Measurements from ENCODE around the gene SCN1B. TPM values are rescaled to one million over a fixed set of nuclear protein-coding genes. Genes with fewer than 3 reads are reported as not detected.

SCN1B gene
- total RNA-seq, 3 donors from 2014 or later (not counting 1 experiment from before 2014, with no cell fraction given) = 0.94 to 1.5 (median 1.1) TPM

- Histone ChIP-seq H3K4me1 (ENCODE audit: control insufficient read depth, insufficient read depth, low read length) (peaks cover 43% of the 10 kb centered on the region), H3K36me3 (ENCODE audit: control insufficient read depth, insufficient read depth, low read length) (no peaks in the 10 kb centered on the region), H3K27ac (ENCODE audit: low read length) (peak overlapping the region; percentile 65), H3K27me3 (ENCODE audit: control insufficient read depth, insufficient read depth, low read length) (peaks cover 6% of the 10 kb centered on the region), H3K9me3 (ENCODE audit: control insufficient read depth, insufficient read depth, low read length) (no peaks in the 10 kb centered on the region), H3K4me3 (ENCODE audit: low read length) (no peak overlapping the region)
- Mint-ChIP-seq H3K9me3 (no peaks in the 10 kb centered on the region), H3K4me3 (peak overlapping the region; percentile 77), H3K27ac (peak overlapping the region; percentile 82 to 84), H3K4me1 (peaks cover 17 to 18% of the 10 kb centered on the region in 2 donors), H3K36me3 (no peaks in the 10 kb centered on the region), H3K27me3 (ENCODE audit: low read depth in 2 of 2) (peaks cover 0 to 3% of the 10 kb centered on the region in 2 donors)
- no peak for DNase-seq
- no peak for ATAC-seq
- 74% methylated on average over 8 of the region's 8 CpGs for WGBS (ENCODE audit: insufficient coverage)
- intact Hi-C loops (cut with micrococcal nuclease) = no loop called here
- TF ChIP-seq CTCF (IDR thresholded peaks at IDR 0.05) = no peak
Observed at GRCh38 chr19:35086455-35086854, 56.2 kb downstream of the SCN1B start.

GRCh38 chr19:35087393-35087792 lies 57.1 kb downstream of the SCN1B start:
- Histone ChIP-seq H3K4me3 (ENCODE audit: low read length) (no peak overlapping the region), H3K4me1 (ENCODE audit: control insufficient read depth, insufficient read depth, low read length) (peaks cover 43% of the 10 kb centered on the region), H3K27me3 (ENCODE audit: control insufficient read depth, insufficient read depth, low read length) (peaks cover 6% of the 10 kb centered on the region), H3K27ac (ENCODE audit: low read length) (no peak overlapping the region), H3K36me3 (ENCODE audit: control insufficient read depth, insufficient read depth, low read length) (no peaks in the 10 kb centered on the region), H3K9me3 (ENCODE audit: control insufficient read depth, insufficient read depth, low read length) (no peaks in the 10 kb centered on the region)
- peaks cover 0 to 3% of the 10 kb centered on the region in 2 donors for H3K27me3 Mint-ChIP-seq (ENCODE audit: low read depth in 2 of 2)
- intact Hi-C loops (cut with micrococcal nuclease) = no loop called here
- DNase-seq (no peak), ATAC-seq (no peak)
- TF ChIP-seq CTCF (IDR thresholded peaks at IDR 0.05) = no peak
- H3K4me1 Mint-ChIP-seq = peaks cover 17 to 18% of the 10 kb centered on the region in 2 donors
- H3K4me3 Mint-ChIP-seq = no peak overlapping the region
- H3K27ac Mint-ChIP-seq = no peak overlapping the region
- no peaks in the 10 kb centered on the region for H3K36me3 Mint-ChIP-seq
- H3K9me3 Mint-ChIP-seq = no peaks in the 10 kb centered on the region

- intact Hi-C loops (cut with micrococcal nuclease) = no loop called here
- 70% methylated on average over 7 of the region's 8 CpGs for WGBS (ENCODE audit: insufficient coverage)
- Histone ChIP-seq H3K27me3 (ENCODE audit: control insufficient read depth, insufficient read depth, low read length) (peaks cover 6% of the 10 kb centered on the region), H3K27ac (ENCODE audit: low read length) (no peak overlapping the region), H3K9me3 (ENCODE audit: control insufficient read depth, insufficient read depth, low read length) (no peaks in the 10 kb centered on the region), H3K4me3 (ENCODE audit: low read length) (no peak overlapping the region), H3K4me1 (ENCODE audit: control insufficient read depth, insufficient read depth, low read length) (peaks cover 43% of the 10 kb centered on the region), H3K36me3 (ENCODE audit: control insufficient read depth, insufficient read depth, low read length) (no peaks in the 10 kb centered on the region)
- Mint-ChIP-seq H3K36me3 (no peaks in the 10 kb centered on the region), H3K27ac (no peak overlapping the region), H3K27me3 (ENCODE audit: low read depth in 2 of 2) (peaks cover 0 to 3% of the 10 kb centered on the region in 2 donors), H3K9me3 (no peaks in the 10 kb centered on the region), H3K4me1 (peaks cover 17 to 18% of the 10 kb centered on the region in 2 donors), H3K4me3 (no peak overlapping the region)
- TF ChIP-seq CTCF (IDR thresholded peaks at IDR 0.05) = no peak
- DNase-seq = no peak
- no peak for ATAC-seq
Observed at GRCh38 chr19:35088131-35088913, 58.1 kb downstream of the SCN1B start.

- H3K4me3 Mint-ChIP-seq = no peak overlapping the region
- no peaks in the 10 kb centered on the region for H3K36me3 ChIP-seq (ENCODE audit: control insufficient read depth, insufficient read depth, low read length)
- H3K27me3 ChIP-seq (ENCODE audit: control insufficient read depth, insufficient read depth, low read length) = peaks cover 6% of the 10 kb centered on the region
- H3K9me3 Mint-ChIP-seq = no peaks in the 10 kb centered on the region
- peaks cover 17 to 18% of the 10 kb centered on the region in 2 donors for H3K4me1 Mint-ChIP-seq
- no peaks in the 10 kb centered on the region for H3K9me3 ChIP-seq (ENCODE audit: control insufficient read depth, insufficient read depth, low read length)
- H3K36me3 Mint-ChIP-seq = no peaks in the 10 kb centered on the region
- H3K4me1 ChIP-seq (ENCODE audit: control insufficient read depth, insufficient read depth, low read length) = peaks cover 33% of the 10 kb centered on the region
- peaks cover 0 to 3% of the 10 kb centered on the region in 2 donors for H3K27me3 Mint-ChIP-seq (ENCODE audit: low read depth in 2 of 2)
- 96% methylated on average over 7 of the region's 8 CpGs for WGBS (ENCODE audit: insufficient coverage)
- no peak overlapping the region for H3K27ac ChIP-seq (ENCODE audit: low read length)
- H3K4me3 ChIP-seq (ENCODE audit: low read length) = no peak overlapping the region
- DNase-seq (no peak), ATAC-seq (no peak)
- TF ChIP-seq CTCF (IDR thresholded peaks at IDR 0.05) = no peak
- H3K27ac Mint-ChIP-seq = no peak overlapping the region
- intact Hi-C loops (cut with micrococcal nuclease) = no loop called here
Observed at GRCh38 chr19:35089554-35089953, 59.3 kb downstream of the SCN1B start.
